NCI-H446 treated with DMSO at 0.1 percent for 48 hours (cell line): ENCODE measurements around the gene JAG2.

Experiments
- DNase-seq: peaks from one replicate; lab custom pipeline; 2025; lab: John Stamatoyannopoulos, UW

JAG2 gene

GRCh38 chr14:105139831-105140239, 28.7 kb downstream of the JAG2 start:
- no peak for DNase-seq

- DNase-seq: no peak
Observed at GRCh38 chr14:105139212-105139825, 29.3 kb downstream of the JAG2 start.

- no peak for DNase-seq
Observed at GRCh38 chr14:105138551-105139111, 29.9 kb downstream of the JAG2 start.

- DNase-seq: no peak
Observed at GRCh38 chr14:105138021-105138541, 30.5 kb downstream of the JAG2 start.

DNA sequence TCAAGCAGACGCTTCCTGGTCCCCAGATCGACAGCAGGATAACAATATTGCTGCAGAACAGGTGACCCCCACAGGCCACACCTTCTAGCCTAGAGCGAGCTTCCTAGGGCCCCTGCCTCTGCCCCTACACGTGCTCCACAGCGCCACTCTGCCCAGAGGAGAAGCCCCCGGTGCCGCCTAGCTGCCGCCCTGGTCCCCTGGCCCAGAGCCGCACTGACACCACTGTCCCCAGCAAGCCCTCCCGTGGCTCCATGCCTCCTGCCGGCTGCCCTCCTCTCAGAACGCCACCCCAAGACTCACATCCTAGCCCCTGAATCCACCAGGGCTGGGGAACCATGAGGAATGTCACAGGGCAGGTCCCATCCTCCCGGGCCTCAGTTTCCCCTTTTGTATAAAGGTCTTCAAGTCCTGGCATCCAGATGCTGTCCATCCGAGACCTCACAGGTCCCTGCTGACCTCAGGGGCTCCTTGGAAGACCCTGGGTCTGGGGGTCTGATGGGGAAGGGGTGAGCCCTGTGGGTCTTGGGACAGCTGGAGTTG, 31.0 kb downstream of the JAG2 start:
- DNase-seq: no peak

- DNase-seq: no peak
Observed at GRCh38 chr14:105136401-105137322, 31.9 kb downstream of the JAG2 start.

GRCh38 chr14:105135700-105136395, 32.7 kb downstream of the JAG2 start:
- DNase-seq: no peak

GRCh38 chr14:105132921-105133654, 35.5 kb downstream of the JAG2 start:
- no peak for DNase-seq

DNA sequence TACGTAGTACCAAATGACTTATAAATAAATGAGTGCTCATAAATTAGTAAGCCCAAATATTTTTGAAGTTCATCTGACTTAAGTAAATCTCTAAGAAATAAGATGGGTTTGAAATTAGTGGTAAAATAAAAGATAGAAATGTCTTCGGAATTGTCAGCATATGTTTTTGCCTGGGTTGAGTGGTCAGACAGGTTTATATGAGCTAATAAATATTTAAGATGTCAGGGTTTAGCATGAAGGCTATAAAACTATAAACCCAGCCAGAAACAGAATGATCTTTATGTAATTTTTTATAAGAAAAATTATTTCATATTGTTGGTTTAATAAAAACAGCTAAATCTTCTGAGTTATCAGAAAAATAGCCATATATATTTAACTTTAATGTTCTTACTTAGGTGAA, 37.3 kb downstream of the JAG2 start:
- DNase-seq: no peak

- DNase-seq: no peak
Observed at GRCh38 chr14:105128059-105128458, 40.5 kb downstream of the JAG2 start.

- DNase-seq: no peak
Observed at GRCh38 chr14:105126981-105127329, 41.6 kb downstream of the JAG2 start.

DNA sequence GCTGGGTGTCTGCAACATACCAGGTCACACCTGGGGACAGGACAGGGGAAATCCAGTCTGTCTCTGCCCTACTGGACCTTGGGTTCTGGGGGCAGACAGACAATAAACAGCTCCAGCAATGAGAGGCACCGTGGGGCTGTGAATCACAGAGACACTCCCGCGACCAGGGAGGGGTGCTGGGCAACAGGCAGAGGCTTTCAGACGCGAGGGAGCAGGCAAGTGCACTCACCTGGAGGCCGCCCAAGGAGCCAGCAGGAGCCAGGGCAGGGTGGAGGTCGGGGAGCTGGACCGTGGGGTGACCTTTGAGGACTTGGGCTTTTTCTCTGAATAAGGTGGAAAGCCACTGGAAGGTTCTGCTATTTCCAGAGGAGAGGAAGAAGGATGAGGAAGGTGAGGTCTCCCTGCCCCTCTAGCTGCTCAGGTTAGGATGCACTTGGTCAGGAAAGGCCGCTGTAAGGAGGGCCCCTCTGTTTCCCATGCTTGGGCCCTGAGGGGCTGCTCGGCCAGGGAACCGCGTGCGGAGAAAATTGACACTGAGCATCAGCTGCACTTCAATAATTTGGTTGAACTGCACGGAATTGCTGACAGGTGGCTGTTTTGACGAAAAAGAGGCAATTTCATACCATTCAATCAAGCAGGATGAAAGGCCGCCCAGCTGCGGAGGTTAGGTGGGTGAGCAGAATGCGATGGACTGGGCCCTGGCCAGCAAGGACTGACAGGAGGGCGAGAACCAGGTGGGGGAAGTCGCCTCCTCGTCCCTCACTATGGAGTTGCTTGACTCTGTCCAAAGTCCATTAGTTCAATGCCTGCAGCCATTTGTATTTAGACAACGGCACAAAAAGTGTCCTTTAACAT, 42.2 kb downstream of the JAG2 start:
- DNase-seq: no peak

GRCh38 chr14:105124823-105125222, 43.8 kb downstream of the JAG2 start:
- DNase-seq: no peak

- DNase-seq: no peak
Observed at GRCh38 chr14:105123981-105124765, 44.4 kb downstream of the JAG2 start.

DNA sequence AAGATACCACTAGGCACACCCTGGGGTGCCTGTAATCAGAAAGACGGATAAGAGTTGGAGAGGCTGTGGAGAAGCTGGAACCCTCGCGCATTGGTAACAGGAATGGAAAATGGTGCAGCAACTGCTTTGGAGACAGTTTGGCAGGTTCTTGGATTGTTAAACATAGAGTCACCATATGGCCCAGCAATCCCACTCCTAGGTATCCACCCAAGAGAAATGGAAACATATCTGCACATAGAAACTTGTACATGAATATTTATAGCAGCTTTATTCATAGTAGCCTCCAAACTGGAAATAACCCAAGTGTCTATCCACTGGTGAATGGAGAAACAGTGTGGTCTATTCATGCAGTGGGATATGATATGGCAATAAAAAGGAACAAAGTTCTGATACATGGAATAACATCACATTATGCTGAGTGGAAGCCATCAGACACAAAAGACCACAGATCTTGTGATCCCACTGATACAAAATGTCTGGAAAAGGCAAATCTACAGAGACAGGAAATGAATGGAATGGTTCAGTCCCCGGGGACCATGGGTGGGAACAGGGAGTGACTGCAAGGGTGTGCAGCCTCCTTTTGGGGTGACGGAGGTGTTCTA, 45.4 kb downstream of the JAG2 start:
- DNase-seq: no peak

GRCh38 chr14:105120056-105120455, 48.5 kb downstream of the JAG2 start:
- no peak for DNase-seq

- no peak for DNase-seq
Observed at GRCh38 chr14:105119408-105120025, 49.1 kb downstream of the JAG2 start.

DNA sequence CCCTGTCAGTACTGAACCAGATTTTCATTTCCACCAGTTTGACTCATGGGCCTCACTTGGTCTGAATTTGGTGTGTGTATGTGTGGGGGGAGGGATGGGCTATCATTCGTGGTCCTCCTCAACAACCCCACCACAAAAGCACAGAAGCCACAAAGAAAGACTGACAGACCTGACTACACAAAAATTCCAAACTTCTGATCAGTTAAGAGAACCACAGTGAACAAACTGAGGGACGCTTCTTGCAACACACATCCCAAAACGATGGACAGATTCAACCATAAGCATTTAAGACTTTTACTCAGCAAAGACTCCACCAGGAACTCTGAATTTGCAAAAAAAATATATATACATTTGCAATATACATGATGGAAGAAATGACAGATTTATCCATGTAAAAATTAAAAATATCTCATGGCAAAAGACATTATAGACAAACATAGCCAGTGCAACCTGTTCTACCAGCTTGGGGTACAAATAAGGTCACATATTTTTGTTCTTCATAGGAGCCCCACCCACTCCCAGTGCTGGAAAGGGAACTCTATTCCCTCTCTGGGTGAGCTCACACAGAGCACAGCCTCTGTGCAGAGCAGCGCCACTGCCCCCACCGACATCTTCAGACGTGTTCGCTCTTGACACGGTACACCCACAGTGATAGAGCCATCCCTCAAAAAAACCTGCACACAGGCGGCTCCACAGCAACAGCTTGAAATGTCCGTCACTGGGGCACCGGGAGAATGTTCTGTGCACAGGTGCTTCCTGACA, 49.7 kb downstream of the JAG2 start:
- no peak for DNase-seq
